Loucy (cell line): ENCODE results near the gene SPRED2.

Experiments
- H2AFZ ChIP-seq: fragments of 200-600 bp; sonication (generic); 2 replicates; pipeline ENCODE4 v1.6.0; 2016; ENCODE audit warnings: antibody characterized with exemption, mild to moderate bottlenecking, low read length, moderate library complexity
- H3F3A ChIP-seq: fragments of 200-600 bp; 2 replicates; pipeline ENCODE4 v1.6.0; 2016; ENCODE audit warnings: antibody characterized with exemption, low read depth, mild to moderate bottlenecking
- H3K27me3 ChIP-seq: fragments of 200-600 bp; sonication (generic); 2 replicates; pipeline ENCODE4 v1.6.1; 2014; ENCODE audit warnings: low read length, mild to moderate bottlenecking; ENCODE audit not compliant: insufficient read depth, poor library complexity, severe bottlenecking
- H3K36me3 ChIP-seq: fragments of 200-600 bp; sonication (generic); 2 replicates; pipeline ENCODE4 v1.6.1; 2016; ENCODE audit warnings: low read length; ENCODE audit not compliant: insufficient read depth
- H3K4me1 ChIP-seq: fragments of 200-600 bp; sonication (generic); 2 replicates; pipeline ENCODE4 v1.5.1; 2014; ENCODE audit warnings: low read length, mild to moderate bottlenecking; ENCODE audit not compliant: insufficient read depth, poor library complexity, severe bottlenecking
- H3K4me2 ChIP-seq: fragments of 200-600 bp; sonication (generic); 2 replicates; pipeline ENCODE4 v1.6.0; 2014; ENCODE audit warnings: antibody characterized with exemption, low read length, low read depth, mild to moderate bottlenecking; ENCODE audit not compliant: poor library complexity, severe bottlenecking
- H3K4me3 ChIP-seq: fragments of 200-600 bp; sonication (generic); 2 replicates; pipeline ENCODE4 v1.5.1; 2014; ENCODE audit warnings: low read length, mild to moderate bottlenecking, mixed read lengths; ENCODE audit not compliant: poor library complexity, severe bottlenecking
- H3K79me2 ChIP-seq: fragments of 200-600 bp; sonication (generic); 2 replicates; pipeline ENCODE4 v1.6.1; 2014; ENCODE audit warnings: low read length; ENCODE audit not compliant: insufficient read depth
- H3K9ac ChIP-seq: fragments of 200-600 bp; sonication (generic); 2 replicates; pipeline ENCODE4 v1.6.0; 2014; ENCODE audit warnings: mild to moderate bottlenecking, low read depth, low read length, moderate library complexity; ENCODE audit not compliant: poor library complexity, severe bottlenecking
- H3K9me2 ChIP-seq: fragments of 200-600 bp; sonication (generic); replicated peaks from 2 replicates; pipeline ENCODE4 v1.6.1; 2016; ENCODE audit warnings: low read depth, low read length, mixed read lengths
- H3K9me3 ChIP-seq: fragments of 200-600 bp; sonication (generic); 2 replicates; pipeline ENCODE4 v1.6.1; 2014; ENCODE audit warnings: mild to moderate bottlenecking, antibody characterized with exemption, low read length, low read depth; ENCODE audit not compliant: insufficient read depth
- H4K20me1 ChIP-seq: fragments of 200-600 bp; sonication (generic); 2 replicates; pipeline ENCODE4 v1.6.0; 2014; ENCODE audit warnings: antibody characterized with exemption, low read length, mild to moderate bottlenecking; ENCODE audit not compliant: insufficient read depth, poor library complexity, severe bottlenecking
- CTCF ChIP-seq: fragments of 200-600 bp; sonication (generic); conservative IDR thresholded peaks from 2 replicates; pipeline ENCODE4 v1.5.1; 2014; ENCODE audit warnings: mild to moderate bottlenecking, antibody characterized with exemption, low read length
- EZH2phosphoT487 ChIP-seq: fragments of 200-600 bp; IDR thresholded peaks from 2 replicates; pipeline ENCODE4 v1.6.1; 2018; ENCODE audit warnings: antibody characterized with exemption, mild to moderate bottlenecking, moderate library complexity, borderline replicate concordance

SPRED2 gene

GRCh38 chr2:65432227-65433190, at the start of gene SPRED2:
SPRED2 (minus strand) TSS chr2:65432599; CDS start chr2:65431987, 612 bp downstream.
- Histone ChIP-seq H3F3A (peaks cover 7% of the 10 kb centered on the region; the same call in 1 of the 2 replicates), H3K4me1 (peaks cover 19% of the 10 kb centered on the region), H3K9me3 (no peaks in the 10 kb centered on the region), H3K9ac (peak within 1 kb of the TSS; percentile 74), H4K20me1 (peaks cover 18% of the 10 kb centered on the region), H3K27me3 (no peaks in the 10 kb centered on the region), H3K9me2 (no peaks in the 10 kb centered on the region), H3K4me2 (peak within 1 kb of the TSS; percentile 74), H3K79me2 (peaks cover 28% of the 10 kb centered on the region), H3K36me3 (no peaks in the 10 kb centered on the region), H2AFZ (peak within 1 kb of the TSS; percentile 86), H3K4me3 (peak within 1 kb of the TSS; percentile 81)
- TF ChIP-seq EZH2phosphoT487 (no peak), CTCF (no peak)

- peak overlapping the region; percentile 17; the same call in 1 of the 2 replicates for H2AFZ ChIP-seq
- no peaks in the 10 kb centered on the region for H3F3A ChIP-seq
- no peak overlapping the region for H3K4me2 ChIP-seq
- TF ChIP-seq CTCF: no peak
- no peak for TF ChIP-seq EZH2phosphoT487
- no peaks in the 10 kb centered on the region for H3K79me2 ChIP-seq
- H3K36me3 ChIP-seq: no peaks in the 10 kb centered on the region
- H3K4me1 ChIP-seq: no peaks in the 10 kb centered on the region
- H3K9me3 ChIP-seq: no peaks in the 10 kb centered on the region
- H3K4me3 ChIP-seq: no peak overlapping the region
- no peaks in the 10 kb centered on the region for H3K9me2 ChIP-seq
- no peak overlapping the region for H3K9ac ChIP-seq
- H3K27me3 ChIP-seq: no peaks in the 10 kb centered on the region
- no peaks in the 10 kb centered on the region for H4K20me1 ChIP-seq
These were observed 49.6 kb upstream of the SPRED2 start for GRCh38 chr2:65481961-65482360.

- Histone ChIP-seq H2AFZ (no peak overlapping the region), H3K9me2 (no peaks in the 10 kb centered on the region), H3K4me1 (no peaks in the 10 kb centered on the region), H3K9ac (no peak overlapping the region), H3K4me2 (no peak overlapping the region), H3K9me3 (no peaks in the 10 kb centered on the region), H3F3A (no peaks in the 10 kb centered on the region), H3K36me3 (no peaks in the 10 kb centered on the region), H3K4me3 (no peak overlapping the region), H3K79me2 (no peaks in the 10 kb centered on the region), H3K27me3 (no peaks in the 10 kb centered on the region), H4K20me1 (no peaks in the 10 kb centered on the region)
- TF ChIP-seq CTCF (no peak), EZH2phosphoT487 (no peak)
These were observed 47.1 kb upstream of the SPRED2 start for GRCh38 chr2:65479524-65479923.
